Measurements from ENCODE around the gene TRAF1.
"Not testable (repeated sequence)": the region's sequence is repeated elsewhere in the genome, so short reads cannot be mapped to it uniquely, and the experiment has no call there.

The TRAF1 gene, protein sequence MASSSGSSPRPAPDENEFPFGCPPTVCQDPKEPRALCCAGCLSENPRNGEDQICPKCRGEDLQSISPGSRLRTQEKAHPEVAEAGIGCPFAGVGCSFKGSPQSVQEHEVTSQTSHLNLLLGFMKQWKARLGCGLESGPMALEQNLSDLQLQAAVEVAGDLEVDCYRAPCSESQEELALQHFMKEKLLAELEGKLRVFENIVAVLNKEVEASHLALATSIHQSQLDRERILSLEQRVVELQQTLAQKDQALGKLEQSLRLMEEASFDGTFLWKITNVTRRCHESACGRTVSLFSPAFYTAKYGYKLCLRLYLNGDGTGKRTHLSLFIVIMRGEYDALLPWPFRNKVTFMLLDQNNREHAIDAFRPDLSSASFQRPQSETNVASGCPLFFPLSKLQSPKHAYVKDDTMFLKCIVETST

DNA sequence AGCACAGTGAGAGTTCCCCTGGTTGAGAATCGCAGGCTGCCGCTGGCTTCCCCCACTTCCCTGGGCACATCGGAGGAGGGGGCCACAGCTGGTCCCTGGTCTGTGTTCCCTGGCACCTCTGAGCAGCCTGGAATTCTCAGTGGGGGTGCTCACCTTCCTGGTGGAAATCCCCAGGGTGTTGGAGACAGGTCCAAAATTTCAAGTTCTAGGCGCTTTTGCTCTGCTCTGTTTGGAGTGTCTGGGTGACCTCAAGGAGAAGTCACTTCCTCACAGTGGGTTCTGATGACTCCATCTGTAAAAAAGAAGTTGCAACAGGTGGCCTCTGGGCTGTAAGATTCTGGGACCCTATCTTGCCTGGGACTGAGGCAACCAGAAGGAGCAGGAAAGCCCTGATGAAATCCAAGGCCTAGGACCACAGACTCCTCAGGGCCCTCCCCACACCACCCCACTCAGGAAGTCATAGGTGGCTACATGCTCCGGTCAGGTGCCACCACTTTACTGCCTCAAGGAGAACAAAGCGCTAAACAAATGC lies at the start of gene TRAF1:
TSS of gene TRAF1 (minus strand) at position 400 of the 532 bp plus-strand sequence. CDS start 721 bp downstream, outside the sequence.
- in situ Hi-C loops (cut with MboI; ENCODE audit: low sequenced_read_pairs): loop anchor here (25.0 kb wide), 1 partner anchor 314 kb away; no protein-coding TSS in a partner anchor

DNA sequence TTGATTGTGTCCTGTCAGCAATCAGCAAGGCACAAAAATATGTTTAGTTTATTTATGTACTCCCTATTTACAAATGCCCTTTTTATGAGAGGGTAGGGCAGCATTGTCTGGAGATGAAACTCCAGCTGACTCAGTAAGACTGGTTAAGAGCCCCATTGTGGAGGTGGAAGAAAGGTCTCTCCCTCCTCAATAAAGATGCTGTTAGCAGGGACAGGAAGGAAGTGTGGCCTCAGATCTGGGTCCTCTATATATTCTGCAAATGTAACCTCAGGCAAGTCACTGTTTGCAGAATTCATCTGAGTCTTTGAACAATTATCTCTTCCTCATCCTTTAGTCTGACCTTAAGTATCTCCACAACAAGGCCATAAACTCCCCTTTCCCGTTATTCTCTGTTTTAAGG lies 48.3 kb upstream of the TRAF1 start:
- in situ Hi-C loops (cut with MboI; ENCODE audit: low sequenced_read_pairs): no loop called here

DNA sequence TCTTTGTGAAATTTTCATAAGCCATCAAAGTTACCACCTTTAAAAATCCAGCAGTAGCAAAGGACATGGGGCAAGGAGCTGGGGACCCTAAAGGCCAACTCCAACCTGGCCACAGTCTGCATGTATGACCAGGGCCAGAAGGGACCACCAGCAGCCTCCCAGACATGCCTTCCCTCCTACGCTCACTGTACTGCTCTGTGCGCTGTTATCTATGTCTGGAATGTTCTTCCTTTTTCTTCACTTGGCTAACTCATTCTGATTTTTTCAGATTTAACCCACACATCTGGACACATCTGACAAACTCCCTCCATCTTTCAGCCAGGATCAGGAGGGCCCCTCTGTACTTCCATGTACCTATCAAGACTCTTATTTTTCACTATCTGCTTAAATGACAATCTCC lies 47.6 kb upstream of the TRAF1 start:
- in situ Hi-C loops (cut with MboI; ENCODE audit: low sequenced_read_pairs): no loop called here

DNA sequence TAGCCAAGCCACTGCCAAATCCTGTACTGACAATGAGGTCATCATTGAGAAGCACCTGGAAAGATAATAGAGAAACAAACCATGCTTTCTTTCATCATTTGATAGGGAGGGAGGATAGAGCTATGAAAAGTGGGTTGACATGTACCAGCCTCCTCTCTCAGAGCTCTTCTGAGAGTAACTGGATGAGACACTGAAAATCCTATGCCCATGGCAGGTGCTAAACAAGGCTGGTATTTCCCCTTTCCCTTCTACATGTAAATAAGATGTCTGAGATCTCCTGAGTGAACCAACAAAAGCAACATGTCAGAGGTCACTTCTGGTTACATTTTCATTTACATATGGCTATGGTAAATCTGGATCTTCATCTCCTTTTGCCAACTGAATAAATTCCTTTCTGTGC lies 45.3 kb upstream of the TRAF1 start:
- in situ Hi-C loops (cut with MboI; ENCODE audit: low sequenced_read_pairs): no loop called here

DNA sequence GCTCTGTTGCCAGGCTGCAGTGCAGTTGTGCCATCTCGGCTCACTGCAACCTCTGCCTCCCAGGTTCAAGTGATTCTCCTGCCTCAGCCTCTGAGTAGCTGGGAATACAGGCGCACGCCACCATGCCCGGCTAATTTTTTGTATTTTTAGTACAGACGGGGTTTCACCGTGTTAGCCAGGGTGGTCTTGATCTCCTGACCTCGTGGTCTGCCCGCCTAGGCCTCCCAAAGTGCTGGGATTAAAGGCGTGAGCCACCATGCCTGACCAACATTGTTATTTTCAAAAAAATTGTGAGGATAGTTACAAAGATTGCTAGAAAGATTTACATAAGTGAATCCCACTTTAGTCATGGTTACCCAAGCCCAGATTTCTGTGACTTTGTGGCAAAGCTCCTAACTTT lies 44.9 kb upstream of the TRAF1 start:
- in situ Hi-C loops (cut with MboI; ENCODE audit: low sequenced_read_pairs): not testable (repeated sequence)

DNA sequence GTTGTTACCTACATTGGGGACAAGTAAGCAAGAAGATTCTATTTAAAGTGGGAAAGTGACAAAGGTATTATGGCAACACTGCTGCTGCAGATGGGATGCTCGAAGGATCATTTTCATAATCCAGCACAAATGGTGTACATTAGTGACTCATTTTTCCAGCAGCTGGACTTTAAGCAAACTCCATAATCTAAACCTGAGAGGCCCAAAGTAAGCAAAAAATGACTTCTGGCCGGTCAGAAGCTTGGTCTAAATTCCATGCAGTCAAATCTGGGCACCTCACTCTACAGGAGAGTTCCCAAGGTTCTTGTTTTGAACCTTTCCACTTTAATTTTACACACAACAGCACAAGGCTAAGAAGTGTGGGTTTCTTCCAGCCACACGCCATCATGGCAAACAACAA lies 43.6 kb upstream of the TRAF1 start:
- in situ Hi-C loops (cut with MboI; ENCODE audit: low sequenced_read_pairs): no loop called here

DNA sequence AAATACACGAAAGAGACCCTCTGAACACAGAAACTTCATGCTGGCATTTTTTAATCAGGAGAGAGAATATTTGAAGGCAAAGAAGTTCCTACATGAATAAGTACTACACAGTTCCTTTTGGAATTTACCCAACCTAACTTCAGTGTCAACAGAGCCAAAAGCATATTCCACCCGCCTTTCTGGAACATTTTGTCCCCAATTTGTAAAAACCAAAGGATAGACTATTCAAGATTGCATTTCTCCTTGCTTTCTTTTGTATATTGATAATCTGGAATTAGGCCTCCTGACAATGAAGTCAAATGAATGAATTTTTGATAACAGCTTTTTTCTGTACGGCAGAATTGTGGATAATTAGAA lies 39.4 kb upstream of the TRAF1 start:
- in situ Hi-C loops (cut with MboI; ENCODE audit: low sequenced_read_pairs): no loop called here

DNA sequence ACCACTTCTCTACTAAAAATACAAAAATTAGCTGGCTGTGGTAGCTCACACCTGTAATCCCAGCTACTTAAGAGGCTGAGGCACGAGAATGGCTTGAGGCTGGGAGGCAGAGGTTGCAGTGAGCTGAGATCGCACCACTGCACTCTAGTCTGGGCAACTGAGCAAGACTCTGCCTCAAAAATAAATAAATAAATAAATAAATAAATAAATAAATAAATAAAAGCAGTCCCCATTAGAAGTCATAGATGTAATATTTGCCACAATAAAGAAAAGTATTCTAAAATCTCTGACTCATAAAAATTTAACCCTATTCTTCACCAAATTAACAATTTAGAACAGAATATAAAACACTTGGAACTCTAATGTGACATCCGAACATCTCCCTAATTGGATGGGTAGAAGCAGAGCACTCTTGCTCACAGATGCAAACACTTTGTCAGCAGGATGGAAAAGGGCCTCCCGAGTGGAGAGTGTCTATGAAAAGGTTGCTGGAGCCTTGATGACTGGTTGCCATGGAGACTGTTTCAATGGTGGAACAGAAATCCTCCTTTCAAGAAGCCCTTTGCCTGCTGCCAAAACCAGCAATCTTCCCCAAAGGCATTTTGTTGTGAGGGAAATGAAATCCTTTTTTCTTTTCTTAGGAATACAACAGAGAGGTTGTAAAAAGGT lies 38.9 kb upstream of the TRAF1 start:
- in situ Hi-C loops (cut with MboI; ENCODE audit: low sequenced_read_pairs): no loop called here

DNA sequence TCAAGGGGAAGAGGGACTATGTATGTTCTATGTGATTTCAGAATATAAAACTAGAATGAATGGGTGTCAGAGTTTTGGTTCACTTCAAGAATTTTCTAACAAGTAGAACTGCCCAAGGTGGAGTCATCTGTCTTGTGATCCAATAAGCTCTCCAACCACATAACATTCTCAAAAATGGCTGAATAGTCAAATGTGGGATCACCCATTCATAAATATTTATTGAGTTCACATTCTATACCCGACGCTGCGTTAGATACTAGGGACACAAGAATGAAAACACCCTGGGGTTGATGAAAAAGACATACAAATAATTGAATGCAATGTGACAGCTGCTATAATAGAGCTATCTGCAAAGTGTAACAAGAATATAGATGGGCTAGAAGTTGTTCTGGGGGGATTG lies 35.3 kb upstream of the TRAF1 start:
- in situ Hi-C loops (cut with MboI; ENCODE audit: low sequenced_read_pairs): no loop called here

DNA sequence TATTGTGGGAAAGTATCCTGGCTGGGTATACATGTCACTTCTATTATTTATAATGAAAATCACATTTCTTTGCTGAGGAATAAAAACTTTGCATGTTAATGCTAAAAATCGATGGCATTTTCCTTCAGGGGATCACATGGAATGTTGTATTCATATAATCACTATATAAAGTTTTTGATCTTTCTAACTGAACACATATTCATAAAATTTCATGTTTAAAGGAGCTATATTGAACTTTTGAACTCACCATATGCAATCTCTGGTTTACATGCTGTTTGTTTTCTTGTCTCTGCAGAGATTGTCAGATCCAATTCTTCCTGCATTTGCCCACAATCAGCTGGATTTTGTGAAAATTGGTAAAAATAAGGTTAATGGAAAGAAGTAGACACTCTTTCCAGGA lies 33.4 kb upstream of the TRAF1 start:
- in situ Hi-C loops (cut with MboI; ENCODE audit: low sequenced_read_pairs): no loop called here

DNA sequence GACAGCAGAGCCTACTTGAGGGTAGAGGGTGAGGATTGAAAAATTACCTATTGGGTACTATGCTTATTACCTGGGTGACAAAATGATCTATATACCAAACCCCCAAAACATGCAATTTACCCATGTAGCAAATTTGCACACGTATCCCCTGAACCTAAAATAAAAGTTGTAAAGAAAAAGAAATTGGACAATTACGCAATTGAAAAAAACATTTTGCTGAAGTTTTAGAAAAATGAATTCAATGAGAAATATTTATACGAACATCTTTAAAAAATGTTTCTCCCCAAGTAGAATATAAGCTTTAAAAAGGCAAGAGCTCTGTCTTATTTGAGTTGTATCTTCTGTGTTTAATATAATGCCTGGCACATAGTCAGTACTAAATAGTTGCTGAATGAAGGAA lies 30.3 kb upstream of the TRAF1 start:
- in situ Hi-C loops (cut with MboI; ENCODE audit: low sequenced_read_pairs): no loop called here

DNA sequence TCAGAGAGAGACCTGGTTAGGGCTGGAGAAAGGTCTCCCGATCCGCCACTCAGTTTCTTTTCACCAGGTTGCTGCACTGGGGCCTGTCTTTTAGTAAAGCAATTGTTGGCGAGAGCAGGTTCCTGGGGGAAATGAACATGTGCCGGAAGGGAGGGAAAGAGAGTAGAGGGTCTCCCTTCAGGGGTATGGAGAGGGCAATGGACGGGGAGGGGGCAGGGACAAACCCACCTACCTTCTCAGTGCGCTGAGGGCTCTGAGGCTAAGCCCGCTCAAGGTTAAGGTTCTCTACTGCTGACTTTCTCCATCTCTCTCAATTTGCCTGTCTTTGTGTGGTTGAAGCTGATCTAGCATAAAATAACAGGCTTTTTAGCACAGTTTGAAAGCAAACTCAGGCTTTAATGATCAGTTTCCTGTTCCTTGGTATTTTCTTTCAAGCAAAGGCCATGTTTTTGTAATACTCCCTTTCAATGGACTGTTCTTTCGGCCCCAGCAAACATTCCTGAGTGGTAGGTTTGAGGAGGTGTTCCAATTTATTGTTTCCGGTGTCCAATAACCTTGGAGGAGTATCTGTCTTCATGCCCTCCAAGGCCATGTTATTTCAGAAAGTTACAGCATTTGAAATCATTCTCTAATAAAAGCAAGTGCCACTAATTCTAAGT lies 25.5 kb upstream of the TRAF1 start:
- in situ Hi-C loops (cut with MboI; ENCODE audit: low sequenced_read_pairs): no loop called here

DNA sequence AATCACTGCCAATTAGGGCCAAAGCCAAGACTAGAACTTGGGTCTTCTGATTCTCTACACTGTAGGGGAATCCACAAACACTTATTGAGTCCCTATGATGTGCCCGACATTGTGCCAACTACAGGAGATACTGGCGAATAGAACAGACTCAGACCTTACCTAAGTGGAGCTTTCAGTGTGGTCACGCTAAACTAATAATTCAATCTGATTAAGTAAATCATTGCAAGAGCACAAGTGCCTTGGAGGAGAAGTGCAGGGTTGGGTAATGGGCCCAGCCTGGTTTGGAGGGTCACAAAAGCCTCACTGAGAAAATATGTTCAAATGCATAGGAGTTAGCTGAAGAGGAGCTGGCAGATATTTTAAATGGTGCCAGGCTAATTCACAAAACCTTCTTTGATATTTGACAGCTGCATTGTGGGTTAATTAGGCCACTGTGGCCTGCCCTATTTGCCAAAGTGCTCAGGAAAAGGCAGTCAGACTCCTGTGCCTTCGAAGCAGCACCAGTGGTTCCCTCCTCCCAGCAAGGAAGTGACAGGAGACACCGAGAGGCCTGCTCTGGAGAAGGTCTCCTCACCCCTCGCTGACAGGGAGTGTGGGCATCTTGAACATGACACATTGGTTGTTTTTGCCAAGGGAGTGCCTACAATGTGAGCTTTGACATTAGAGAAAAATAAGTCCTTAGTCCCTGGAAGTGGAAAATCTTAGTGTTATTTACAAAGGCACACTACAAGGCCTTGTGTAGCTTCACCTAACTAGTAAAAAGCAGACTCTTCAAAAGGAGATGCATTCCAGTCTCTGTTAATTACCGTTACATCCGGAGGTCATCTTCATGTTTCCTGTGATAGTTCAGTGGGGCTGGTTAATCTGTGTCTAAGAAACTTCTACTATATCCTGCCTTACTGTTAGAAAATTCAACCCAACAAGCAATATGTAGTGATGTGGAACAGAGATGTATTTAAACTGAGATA lies 24.1 kb upstream of the TRAF1 start:
- in situ Hi-C loops (cut with MboI; ENCODE audit: low sequenced_read_pairs): no loop called here

DNA sequence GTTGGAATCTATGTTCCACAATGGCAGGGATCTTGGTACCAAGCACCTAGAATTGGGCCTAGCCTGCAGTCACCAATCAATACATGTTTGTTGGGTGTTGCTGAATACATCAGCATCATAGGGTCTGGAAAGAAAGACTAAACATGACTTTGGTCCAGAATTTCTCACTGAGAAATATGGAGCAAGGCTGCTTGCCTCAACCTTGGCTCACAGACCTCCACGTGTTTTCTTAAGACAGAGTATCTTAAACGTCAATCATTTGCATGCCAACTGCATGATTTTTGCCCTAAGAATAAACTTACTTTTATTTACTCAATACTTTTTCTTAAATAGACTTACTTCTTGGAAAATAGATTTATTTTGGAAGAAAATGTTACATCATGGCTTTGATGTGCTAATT lies 22.7 kb upstream of the TRAF1 start:
- in situ Hi-C loops (cut with MboI; ENCODE audit: low sequenced_read_pairs): loop anchor here (25.0 kb wide), 1 partner anchor 337 kb away; no protein-coding TSS in a partner anchor

DNA sequence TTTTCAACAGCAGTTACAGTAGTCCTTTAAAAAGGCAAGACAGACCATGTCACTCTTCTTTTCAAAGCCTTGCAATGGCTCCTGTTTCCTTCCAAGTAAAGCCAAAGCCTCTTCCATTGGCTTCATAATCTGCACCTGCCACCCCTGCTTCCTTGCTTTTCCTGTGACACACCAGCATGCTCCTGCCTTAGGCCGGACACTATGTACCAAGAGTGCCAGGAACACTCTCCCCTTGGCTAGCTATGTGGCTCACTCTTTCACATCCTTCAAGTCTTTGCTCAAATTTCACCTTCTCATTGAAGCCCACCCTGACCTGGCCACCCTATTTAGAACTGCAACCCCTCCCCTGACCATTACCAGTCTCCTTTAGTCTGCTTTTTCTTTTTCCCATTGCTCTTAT lies 22.2 kb upstream of the TRAF1 start:
- in situ Hi-C loops (cut with MboI; ENCODE audit: low sequenced_read_pairs): loop anchor here (25.0 kb wide), 1 partner anchor 337 kb away; no protein-coding TSS in a partner anchor

DNA sequence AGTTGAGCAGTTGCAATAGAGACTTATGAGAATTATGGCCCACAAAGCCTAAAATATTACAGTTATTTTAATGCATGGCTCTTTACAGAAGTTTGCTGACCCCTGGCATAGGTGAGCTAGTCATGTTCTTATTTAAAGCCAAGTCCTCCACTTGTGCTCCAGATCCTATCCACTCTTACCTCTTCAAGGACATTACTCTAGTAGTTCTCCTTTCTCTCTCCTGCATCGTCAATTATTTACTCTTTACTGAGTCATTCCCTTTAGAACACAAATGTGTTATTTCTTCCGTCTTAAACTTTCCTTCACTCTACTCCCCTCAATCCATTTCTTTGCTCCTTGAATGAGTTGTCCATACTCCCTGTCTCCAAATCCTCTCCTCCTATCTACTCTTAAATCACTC lies 20.6 kb upstream of the TRAF1 start:
- in situ Hi-C loops (cut with MboI; ENCODE audit: low sequenced_read_pairs): loop anchor here (25.0 kb wide), 1 partner anchor 335 kb away; no protein-coding TSS in a partner anchor

DNA sequence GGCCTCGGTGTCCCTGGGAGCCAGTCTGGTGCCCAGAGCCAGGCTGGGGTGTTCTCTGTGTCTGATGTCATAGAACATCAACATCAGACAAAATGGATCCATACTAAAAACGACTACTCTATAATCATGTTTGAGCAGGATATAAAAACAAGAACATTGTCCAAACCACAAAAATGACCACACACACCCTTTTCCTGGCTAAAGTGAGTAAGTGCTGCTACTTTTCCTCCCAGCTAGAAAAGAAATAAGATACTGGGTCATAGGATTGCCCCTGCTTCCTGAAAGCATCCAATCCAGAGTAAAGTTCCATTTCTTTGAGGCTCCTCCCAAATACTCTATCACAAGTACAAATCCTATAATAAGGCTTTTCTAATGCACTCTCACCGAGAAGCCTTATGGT lies 19.7 kb upstream of the TRAF1 start:
- in situ Hi-C loops (cut with MboI; ENCODE audit: low sequenced_read_pairs): loop anchor here (25.0 kb wide), 1 partner anchor 334 kb away; no protein-coding TSS in a partner anchor

DNA sequence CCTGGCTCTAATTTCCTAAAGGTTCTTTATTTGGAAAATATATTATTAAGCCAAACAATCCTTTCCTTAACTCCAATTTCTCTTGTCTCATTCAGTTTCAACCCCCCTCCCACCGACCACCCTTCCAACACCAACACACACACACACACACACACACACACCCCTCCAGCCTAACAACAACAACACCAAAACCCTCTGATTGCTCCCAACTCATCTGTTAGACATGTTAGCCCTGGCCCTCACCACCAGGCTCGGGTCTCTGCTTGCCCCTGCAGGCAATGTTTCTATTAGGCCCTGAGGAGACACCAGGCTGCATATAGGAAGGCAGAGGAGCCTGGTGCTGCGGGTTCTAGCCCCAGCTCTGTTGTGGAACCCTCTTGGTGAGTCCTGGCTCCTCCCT lies 18.4 kb upstream of the TRAF1 start:
- in situ Hi-C loops (cut with MboI; ENCODE audit: low sequenced_read_pairs): loop anchor here (25.0 kb wide), 1 partner anchor 333 kb away; no protein-coding TSS in a partner anchor

DNA sequence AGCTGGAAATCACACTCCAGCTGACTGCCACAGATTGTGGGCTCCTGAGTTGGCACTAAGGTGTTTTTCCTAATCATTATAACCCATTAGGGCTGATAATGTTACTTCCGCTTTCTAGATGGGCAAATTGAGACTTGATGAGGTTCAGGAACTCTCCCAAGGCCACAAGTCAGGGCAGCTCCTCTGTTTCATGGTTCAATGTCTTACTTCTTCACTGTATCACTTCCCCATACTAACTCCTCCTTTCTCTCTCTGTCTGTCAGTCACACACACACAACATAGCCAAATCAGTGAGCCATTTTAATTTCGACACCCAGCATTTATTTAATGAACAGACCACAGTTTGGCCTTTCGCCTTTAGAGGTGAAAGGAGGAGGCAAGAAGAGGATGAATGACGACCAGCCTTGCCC lies 17.8 kb upstream of the TRAF1 start:
- in situ Hi-C loops (cut with MboI; ENCODE audit: low sequenced_read_pairs): loop anchor here (25.0 kb wide), 1 partner anchor 332 kb away; no protein-coding TSS in a partner anchor
